HL-60 (cell line): Measurements from ENCODE around the gene NEGR1.

Source experiments
- CTCF ChIP-seq: IDR thresholded peaks from one replicate; pipeline ENCODE4 v1.5.1; 2011; ENCODE audit warnings: low read length, control low read depth, inconsistent platforms; ENCODE audit not compliant: insufficient read depth
- POLR2AphosphoS5 ChIP-seq: IDR thresholded peaks from 2 replicates; pipeline ENCODE4 v1.6.1; 2012; ENCODE audit warnings: low read depth
- REST ChIP-seq: IDR thresholded peaks from 2 replicates; pipeline ENCODE4 v1.6.1; 2012; ENCODE audit warnings: low read depth; ENCODE audit not compliant: insufficient replicate concordance
- SPI1 ChIP-seq: IDR thresholded peaks from 2 replicates; pipeline ENCODE4 v1.6.1; 2012; ENCODE audit warnings: low read depth, mild to moderate bottlenecking, borderline replicate concordance

- TF ChIP-seq CTCF = no peak
- no peak for TF ChIP-seq POLR2AphosphoS5
- TF ChIP-seq REST = no peak
- TF ChIP-seq SPI1 = no peak
Measured at GRCh38 chr1:71809085-71809484, 473.3 kb downstream of the NEGR1 start.
